ENCODE data around the gene MSLN. TPM values are rescaled to one million over a fixed set of nuclear protein-coding genes. Genes with fewer than 3 reads are reported as not detected.
"Not testable (repeated sequence)": the region's sequence is repeated elsewhere in the genome, so short reads cannot be mapped to it uniquely, and the experiment has no call there.

Gene MSLN
- total RNA-seq, 2 donors from 2014 or later, result 0.74 to 7.3 TPM

- TF ChIP-seq CTCF (IDR thresholded peaks at IDR 0.05), result no peak
- TF ChIP-seq POLR2AphosphoS5 (IDR thresholded peaks at IDR 0.05), result no peak
- TF ChIP-seq POLR2A (IDR thresholded peaks at IDR 0.05), result no peak
- WGBS, result 86% methylated on average over 15 of the region's 15 CpGs
- H3K4me1 ChIP-seq (replicated peaks), result no peaks in the 10 kb centered on the region
Observed at GRCh38 chr16:741986-742629, 18.4 kb upstream of the MSLN start.

DNA sequence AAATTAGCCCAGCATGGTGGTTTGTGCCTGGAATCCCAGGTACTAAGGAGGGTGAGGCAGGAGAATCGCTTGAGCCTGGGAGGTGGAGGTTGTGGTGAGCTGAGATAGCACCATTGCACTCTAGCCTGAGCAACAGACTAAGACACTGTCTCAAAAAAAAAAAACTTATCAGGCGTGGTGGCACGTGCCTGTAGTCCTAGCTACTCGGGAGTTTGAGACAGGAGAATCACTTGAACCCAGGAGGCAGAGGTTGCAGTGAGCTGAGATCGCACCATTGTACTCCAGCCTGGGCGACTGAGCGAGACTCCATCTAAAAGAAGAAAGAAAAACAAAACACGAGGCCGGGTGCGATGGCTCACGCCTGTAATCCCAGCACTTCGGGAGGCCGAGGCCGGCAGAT lies 17.6 kb upstream of the MSLN start:
- intact Hi-C loops (cut with DNase I); H3K4me3 ChIP-seq; H3K27ac ChIP-seq; DNase-seq (ENCODE audit: low spot score); H3K36me3 ChIP-seq; H3K27me3 ChIP-seq (replicated peaks; ENCODE audit: insufficient read depth); H3K4me1 ChIP-seq (replicated peaks); H3K9me3 ChIP-seq: not testable (repeated sequence)
- WGBS, result 84% methylated on average over 14 of the region's 14 CpGs

More at GRCh38 chr16:741986-742629, 18.4 kb upstream of the MSLN start:
- H3K4me3 ChIP-seq, result no peak overlapping the region
- H3K27me3 ChIP-seq (replicated peaks; ENCODE audit: insufficient read depth), result no peaks in the 10 kb centered on the region
- no peak overlapping the region for H3K27ac ChIP-seq
- H3K9me3 ChIP-seq, result no peaks in the 10 kb centered on the region
- DNase-seq (ENCODE audit: low spot score), result no peak
- no peaks in the 10 kb centered on the region for H3K36me3 ChIP-seq
- intact Hi-C loops (cut with DNase I), result no loop called here

GRCh38 chr16:743794-744500 lies 16.6 kb upstream of the MSLN start:
- 83% methylated on average over 18 of the region's 21 CpGs for WGBS
- Histone ChIP-seq H3K4me1 (replicated peaks) (no peaks in the 10 kb centered on the region), H3K9me3 (no peaks in the 10 kb centered on the region), H3K27ac (no peak overlapping the region), H3K36me3 (no peaks in the 10 kb centered on the region), H3K4me3 (no peak overlapping the region), H3K27me3 (replicated peaks; ENCODE audit: insufficient read depth) (no peaks in the 10 kb centered on the region)
- DNase-seq (ENCODE audit: low spot score), result no peak
- intact Hi-C loops (cut with DNase I), result no loop called here
- TF ChIP-seq POLR2A (IDR thresholded peaks at IDR 0.05) (no peak), POLR2AphosphoS5 (IDR thresholded peaks at IDR 0.05) (no peak), CTCF (IDR thresholded peaks at IDR 0.05) (no peak)

DNA sequence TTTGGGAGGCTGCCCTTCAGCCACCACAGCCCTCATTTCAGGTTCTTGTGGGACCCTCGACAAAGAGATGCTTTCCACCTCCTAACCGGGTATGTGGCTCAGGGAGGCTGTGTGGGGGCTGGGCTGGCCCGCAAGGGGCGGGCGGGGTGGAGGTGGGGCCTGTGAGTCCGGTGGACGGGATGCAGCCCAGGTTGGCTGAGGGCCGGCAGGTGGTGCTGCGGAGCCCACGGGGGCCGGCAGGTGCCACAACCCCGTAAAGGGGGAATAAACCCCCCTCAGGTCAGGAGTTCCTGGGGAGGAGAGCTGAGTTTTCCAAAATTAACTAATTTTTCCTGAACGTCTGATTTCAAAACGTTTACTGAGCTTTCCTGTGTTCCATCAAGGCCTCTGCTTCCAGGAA lies 14.8 kb upstream of the MSLN start:
- H3K4me3 ChIP-seq, result no peak overlapping the region
- no peak for DNase-seq (ENCODE audit: low spot score)
- H3K36me3 ChIP-seq, result no peaks in the 10 kb centered on the region
- WGBS, result 9% methylated on average over 14 of the region's 14 CpGs
- H3K4me1 ChIP-seq (replicated peaks), result no peaks in the 10 kb centered on the region
- H3K9me3 ChIP-seq, result no peaks in the 10 kb centered on the region
- no peaks in the 10 kb centered on the region for H3K27me3 ChIP-seq (replicated peaks; ENCODE audit: insufficient read depth)
- intact Hi-C loops (cut with DNase I), result no loop called here
- TF ChIP-seq CTCF (IDR thresholded peaks at IDR 0.05), result peak in 1 of 4 experiments; percentile 34
- no peak for TF ChIP-seq POLR2A (IDR thresholded peaks at IDR 0.05)
- no peak overlapping the region for H3K27ac ChIP-seq

- no peak for TF ChIP-seq POLR2A (IDR thresholded peaks at IDR 0.05)
- no peak for TF ChIP-seq POLR2AphosphoS5 (IDR thresholded peaks at IDR 0.05)
- no peak for TF ChIP-seq CTCF (IDR thresholded peaks at IDR 0.05)
- intact Hi-C loops (cut with DNase I), result no loop called here
- Histone ChIP-seq H3K27me3 (replicated peaks; ENCODE audit: insufficient read depth) (no peaks in the 10 kb centered on the region), H3K4me3 (no peak overlapping the region), H3K9me3 (no peaks in the 10 kb centered on the region), H3K27ac (no peak overlapping the region), H3K36me3 (no peaks in the 10 kb centered on the region), H3K4me1 (replicated peaks) (no peaks in the 10 kb centered on the region)
- WGBS, result 83% methylated on average over 12 of the region's 13 CpGs
- DNase-seq (ENCODE audit: low spot score), result no peak
Observed at GRCh38 chr16:746637-747036, 13.9 kb upstream of the MSLN start.
